ENCODE measurements around the gene MAGEL2. TPM values are rescaled to one million over a fixed set of nuclear protein-coding genes. Genes with fewer than 3 reads are reported as not detected.

Gene MAGEL2
- total RNA-seq, 1 experiment from 2014 or later, result not detected

DNA sequence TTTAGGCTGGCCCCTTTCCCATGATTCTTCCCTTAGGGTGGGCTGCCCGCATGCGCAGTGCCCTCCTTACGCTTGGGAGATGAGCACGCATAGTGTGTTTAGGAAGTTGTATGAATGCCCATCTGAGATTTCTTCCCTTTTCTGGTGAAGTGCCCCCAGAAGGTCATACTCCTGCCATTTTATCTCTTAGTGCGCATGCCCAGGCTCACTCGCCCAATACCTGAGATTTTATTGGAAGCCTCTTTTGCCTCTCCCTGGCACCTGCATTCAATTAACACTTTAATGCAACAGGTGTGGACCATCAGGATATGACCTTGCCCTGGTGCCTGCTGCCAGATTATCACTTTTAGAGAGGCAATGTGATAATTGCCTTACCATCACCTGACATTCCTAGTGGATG is 45.5 kb downstream of the MAGEL2 start:
- Histone ChIP-seq H3K27ac (ENCODE audit: low read depth, low read length) (no peak overlapping the region), H3K4me3 (replicated peaks in 1 of 2; ENCODE audit: low read depth in 1 of 2, low read length in 2 of 2) (no peak overlapping the region), H3K36me3 (ENCODE audit: control insufficient read depth in 1 of 2, insufficient read depth in 2 of 2, low read length in 2 of 2) (no peaks in the 10 kb centered on the region), H3K4me1 (ENCODE audit: control insufficient read depth in 1 of 2, insufficient read depth in 2 of 2, low read length in 2 of 2) (no peaks in the 10 kb centered on the region), H3K79me2 (ENCODE audit: insufficient read depth, low read length) (no peaks in the 10 kb centered on the region), H3K9ac (ENCODE audit: low read length) (no peak overlapping the region), H3K4me2 (ENCODE audit: low read length) (no peak overlapping the region), H3K27me3 (ENCODE audit: insufficient read depth, low read length) (peaks cover 9% of the 10 kb centered on the region), H3K9me3 (ENCODE audit: control insufficient read depth in 1 of 2, insufficient read depth in 1 of 2, low read depth in 1 of 2, low read length in 2 of 2) (no peaks in the 10 kb centered on the region), H3K9me2 (ENCODE audit: insufficient read depth) (no peaks in the 10 kb centered on the region), H4K20me1 (ENCODE audit: insufficient read depth) (no peaks in the 10 kb centered on the region), H2AFZ (ENCODE audit: low read depth, low read length, poor library complexity, severe bottlenecking) (no peak overlapping the region)
- no peak for ATAC-seq
- TF ChIP-seq, protein P1, sequence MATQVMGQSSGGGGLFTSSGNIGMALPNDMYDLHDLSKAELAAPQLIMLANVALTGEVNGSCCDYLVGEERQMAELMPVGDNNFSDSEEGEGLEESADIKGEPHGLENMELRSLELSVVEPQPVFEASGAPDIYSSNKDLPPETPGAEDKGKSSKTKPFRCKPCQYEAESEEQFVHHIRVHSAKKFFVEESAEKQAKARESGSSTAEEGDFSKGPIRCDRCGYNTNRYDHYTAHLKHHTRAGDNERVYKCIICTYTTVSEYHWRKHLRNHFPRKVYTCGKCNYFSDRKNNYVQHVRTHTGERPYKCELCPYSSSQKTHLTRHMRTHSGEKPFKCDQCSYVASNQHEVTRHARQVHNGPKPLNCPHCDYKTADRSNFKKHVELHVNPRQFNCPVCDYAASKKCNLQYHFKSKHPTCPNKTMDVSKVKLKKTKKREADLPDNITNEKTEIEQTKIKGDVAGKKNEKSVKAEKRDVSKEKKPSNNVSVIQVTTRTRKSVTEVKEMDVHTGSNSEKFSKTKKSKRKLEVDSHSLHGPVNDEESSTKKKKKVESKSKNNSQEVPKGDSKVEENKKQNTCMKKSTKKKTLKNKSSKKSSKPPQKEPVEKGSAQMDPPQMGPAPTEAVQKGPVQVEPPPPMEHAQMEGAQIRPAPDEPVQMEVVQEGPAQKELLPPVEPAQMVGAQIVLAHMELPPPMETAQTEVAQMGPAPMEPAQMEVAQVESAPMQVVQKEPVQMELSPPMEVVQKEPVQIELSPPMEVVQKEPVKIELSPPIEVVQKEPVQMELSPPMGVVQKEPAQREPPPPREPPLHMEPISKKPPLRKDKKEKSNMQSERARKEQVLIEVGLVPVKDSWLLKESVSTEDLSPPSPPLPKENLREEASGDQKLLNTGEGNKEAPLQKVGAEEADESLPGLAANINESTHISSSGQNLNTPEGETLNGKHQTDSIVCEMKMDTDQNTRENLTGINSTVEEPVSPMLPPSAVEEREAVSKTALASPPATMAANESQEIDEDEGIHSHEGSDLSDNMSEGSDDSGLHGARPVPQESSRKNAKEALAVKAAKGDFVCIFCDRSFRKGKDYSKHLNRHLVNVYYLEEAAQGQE (IDR thresholded peaks at IDR 0.05; ENCODE audit: low read depth), result no peak
- TF ChIP-seq CBX3 (IDR thresholded peaks at IDR 0.05; ENCODE audit: low read depth) (no peak), POLR2AphosphoS5 (IDR thresholded peaks at IDR 0.05; ENCODE audit: low read depth, low read length) (no peak), JUND (IDR thresholded peaks at IDR 0.05) (no peak), POLR2A (IDR thresholded peaks at IDR 0.05; ENCODE audit: borderline replicate concordance, extremely low read depth, insufficient read depth, insufficient read length) (no peak), EGR1 (IDR thresholded peaks at IDR 0.05; ENCODE audit: low read depth) (no peak), TCF7L2 (IDR thresholded peaks at IDR 0.05; ENCODE audit: borderline replicate concordance, extremely low read depth, insufficient read depth, insufficient read length) (no peak), SRF (IDR thresholded peaks at IDR 0.05; ENCODE audit: low read depth) (no peak), YY1 (IDR thresholded peaks at IDR 0.05; ENCODE audit: extremely low read depth, insufficient replicate concordance, low read depth, low read length) (no peak), RAD21 (IDR thresholded peaks at IDR 0.05; ENCODE audit: low read depth) (no peak), SP1 (IDR thresholded peaks at IDR 0.05; ENCODE audit: low read depth) (no peak), ELF1 (IDR thresholded peaks at IDR 0.05; ENCODE audit: borderline replicate concordance, low read depth) (no peak), EZH2phosphoT487 (IDR thresholded peaks at IDR 0.05; ENCODE audit: borderline replicate concordance) (no peak), ZFX (IDR thresholded peaks at IDR 0.05) (no peak), ZNF274 (IDR thresholded peaks at IDR 0.05; ENCODE audit: low read depth, low read length) (no peak)
- TF ChIP-seq, protein P2, sequence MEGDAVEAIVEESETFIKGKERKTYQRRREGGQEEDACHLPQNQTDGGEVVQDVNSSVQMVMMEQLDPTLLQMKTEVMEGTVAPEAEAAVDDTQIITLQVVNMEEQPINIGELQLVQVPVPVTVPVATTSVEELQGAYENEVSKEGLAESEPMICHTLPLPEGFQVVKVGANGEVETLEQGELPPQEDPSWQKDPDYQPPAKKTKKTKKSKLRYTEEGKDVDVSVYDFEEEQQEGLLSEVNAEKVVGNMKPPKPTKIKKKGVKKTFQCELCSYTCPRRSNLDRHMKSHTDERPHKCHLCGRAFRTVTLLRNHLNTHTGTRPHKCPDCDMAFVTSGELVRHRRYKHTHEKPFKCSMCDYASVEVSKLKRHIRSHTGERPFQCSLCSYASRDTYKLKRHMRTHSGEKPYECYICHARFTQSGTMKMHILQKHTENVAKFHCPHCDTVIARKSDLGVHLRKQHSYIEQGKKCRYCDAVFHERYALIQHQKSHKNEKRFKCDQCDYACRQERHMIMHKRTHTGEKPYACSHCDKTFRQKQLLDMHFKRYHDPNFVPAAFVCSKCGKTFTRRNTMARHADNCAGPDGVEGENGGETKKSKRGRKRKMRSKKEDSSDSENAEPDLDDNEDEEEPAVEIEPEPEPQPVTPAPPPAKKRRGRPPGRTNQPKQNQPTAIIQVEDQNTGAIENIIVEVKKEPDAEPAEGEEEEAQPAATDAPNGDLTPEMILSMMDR (IDR thresholded peaks at IDR 0.05 in 2 of 3, conservative IDR thresholded peaks at IDR 0.05 in 1 of 3; ENCODE audit: borderline replicate concordance in 1 of 3, insufficient read depth in 1 of 3, low read depth in 2 of 3, low read length in 2 of 3), result no peak
- no peak for DNase-seq (ENCODE audit: low read depth, low spot score)
- intact Hi-C loops (cut with micrococcal nuclease), result no loop called here
- POLR2A ChIA-PET, result no interaction called here
- RAD21 ChIA-PET (ENCODE audit: low non-redundant PET in 1 of 2, low total read pairs in 2 of 2, uncharacterized antibody in 2 of 2, unreplicated experiment in 2 of 2), result no interaction called here
- BruUV-seq (replicated peaks), result no TSS peak
- CTCF ChIA-PET, result no interaction called here
